ENCODE measurements around the gene KIF1C. TPM values are rescaled to one million over a fixed set of nuclear protein-coding genes. Genes with fewer than 3 reads are reported as not detected.

KIF1C gene
- total RNA-seq, 1 donor from 2014 or later = 68.4 TPM

GRCh38 chr17:5032865-5033264 is 35.1 kb downstream of the KIF1C start:
- TF ChIP-seq, protein P1, sequence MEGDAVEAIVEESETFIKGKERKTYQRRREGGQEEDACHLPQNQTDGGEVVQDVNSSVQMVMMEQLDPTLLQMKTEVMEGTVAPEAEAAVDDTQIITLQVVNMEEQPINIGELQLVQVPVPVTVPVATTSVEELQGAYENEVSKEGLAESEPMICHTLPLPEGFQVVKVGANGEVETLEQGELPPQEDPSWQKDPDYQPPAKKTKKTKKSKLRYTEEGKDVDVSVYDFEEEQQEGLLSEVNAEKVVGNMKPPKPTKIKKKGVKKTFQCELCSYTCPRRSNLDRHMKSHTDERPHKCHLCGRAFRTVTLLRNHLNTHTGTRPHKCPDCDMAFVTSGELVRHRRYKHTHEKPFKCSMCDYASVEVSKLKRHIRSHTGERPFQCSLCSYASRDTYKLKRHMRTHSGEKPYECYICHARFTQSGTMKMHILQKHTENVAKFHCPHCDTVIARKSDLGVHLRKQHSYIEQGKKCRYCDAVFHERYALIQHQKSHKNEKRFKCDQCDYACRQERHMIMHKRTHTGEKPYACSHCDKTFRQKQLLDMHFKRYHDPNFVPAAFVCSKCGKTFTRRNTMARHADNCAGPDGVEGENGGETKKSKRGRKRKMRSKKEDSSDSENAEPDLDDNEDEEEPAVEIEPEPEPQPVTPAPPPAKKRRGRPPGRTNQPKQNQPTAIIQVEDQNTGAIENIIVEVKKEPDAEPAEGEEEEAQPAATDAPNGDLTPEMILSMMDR (conservative IDR thresholded peaks at IDR 0.05) = no peak
- H3K36me3 Mint-ChIP-seq (ENCODE audit: low read depth) = no peaks in the 10 kb centered on the region
- H3K9me3 Mint-ChIP-seq = no peaks in the 10 kb centered on the region
- DNase-seq (ENCODE audit: low read depth, low spot score) = no peak
- H3K4me1 Mint-ChIP-seq = peaks cover 5% of the 10 kb centered on the region
- no peak overlapping the region for H3K27ac Mint-ChIP-seq (ENCODE audit: unreplicated experiment)
- H3K27me3 Mint-ChIP-seq (ENCODE audit: low read depth) = peaks cover 52% of the 10 kb centered on the region
- no peak overlapping the region for H3K4me3 Mint-ChIP-seq

DNA sequence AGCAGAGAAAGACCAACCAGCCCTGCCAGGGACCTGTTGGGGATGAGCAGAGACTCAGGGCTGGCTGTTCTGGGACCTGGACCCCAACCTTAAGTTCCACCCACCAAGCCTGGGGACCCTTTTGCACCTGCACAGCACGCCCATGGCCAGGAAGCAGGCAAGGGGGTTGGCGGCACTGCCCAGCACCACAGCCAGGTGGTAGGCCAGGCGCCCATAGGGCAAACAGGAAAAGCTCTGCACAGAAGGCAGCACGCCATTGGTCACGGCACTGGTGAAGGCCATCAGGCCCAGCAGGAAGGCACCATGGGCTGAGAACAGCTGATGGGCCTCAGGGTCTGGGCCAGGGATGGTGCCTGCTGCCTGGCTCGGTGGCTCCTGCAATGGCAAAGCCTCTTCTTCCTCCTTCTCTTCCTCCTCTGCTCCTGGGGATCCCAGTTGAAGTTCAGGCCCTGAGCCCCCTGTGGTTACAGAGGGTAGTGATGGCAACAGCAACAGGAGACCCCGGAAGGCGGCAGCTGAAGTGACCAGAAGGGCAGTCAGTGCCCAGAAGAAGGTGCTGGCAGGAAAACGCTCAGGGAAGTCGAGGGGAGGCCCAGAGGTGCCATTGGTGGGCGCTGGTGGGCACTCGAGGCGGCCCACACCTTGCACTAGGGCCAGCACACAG is 35.7 kb downstream of the KIF1C start:
- no peak for DNase-seq (ENCODE audit: low read depth, low spot score)
- Mint-ChIP-seq H3K9me3 (no peaks in the 10 kb centered on the region), H3K27me3 (ENCODE audit: low read depth) (peaks cover 52% of the 10 kb centered on the region), H3K27ac (ENCODE audit: unreplicated experiment) (no peak overlapping the region), H3K4me3 (no peak overlapping the region), H3K4me1 (peaks cover 5% of the 10 kb centered on the region), H3K36me3 (ENCODE audit: low read depth) (no peaks in the 10 kb centered on the region)
- TF ChIP-seq, protein P1 (conservative IDR thresholded peaks at IDR 0.05) = no peak

GRCh38 chr17:5034063-5034462 is 36.3 kb downstream of the KIF1C start:
- no peaks in the 10 kb centered on the region for H3K9me3 Mint-ChIP-seq
- TF ChIP-seq, protein P1 (conservative IDR thresholded peaks at IDR 0.05) = no peak
- H3K4me1 Mint-ChIP-seq = peaks cover 5% of the 10 kb centered on the region
- no peaks in the 10 kb centered on the region for H3K36me3 Mint-ChIP-seq (ENCODE audit: low read depth)
- no peak overlapping the region for H3K27ac Mint-ChIP-seq (ENCODE audit: unreplicated experiment)
- no peak for DNase-seq (ENCODE audit: low read depth, low spot score)
- H3K4me3 Mint-ChIP-seq = no peak overlapping the region
- peaks cover 52% of the 10 kb centered on the region for H3K27me3 Mint-ChIP-seq (ENCODE audit: low read depth)

DNA sequence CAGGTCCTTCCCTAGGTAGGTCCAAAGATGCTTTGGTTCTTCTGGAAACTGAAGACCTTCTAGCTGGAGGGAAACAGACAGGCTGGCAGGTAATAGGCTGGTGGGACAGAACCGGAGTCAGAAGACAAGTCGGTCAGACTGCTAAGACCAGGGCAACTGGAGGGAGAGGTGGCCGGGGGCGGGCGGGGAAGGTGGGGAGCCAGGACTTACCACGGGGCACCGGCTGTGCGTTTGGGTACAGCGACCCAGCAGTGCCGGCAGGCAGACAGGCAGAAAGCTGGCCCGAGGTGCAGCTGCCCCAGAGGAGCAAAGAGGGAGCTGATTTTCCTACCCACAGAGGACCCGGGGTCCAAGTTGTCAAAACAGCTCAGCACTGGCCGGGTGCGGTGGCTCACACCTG is 36.9 kb downstream of the KIF1C start:
- no peak for DNase-seq (ENCODE audit: low read depth, low spot score)
- H3K4me3 Mint-ChIP-seq = no peak overlapping the region
- peaks cover 47% of the 10 kb centered on the region for H3K27me3 Mint-ChIP-seq (ENCODE audit: low read depth)
- TF ChIP-seq, protein P1 (conservative IDR thresholded peaks at IDR 0.05) = no peak
- H3K9me3 Mint-ChIP-seq = peaks cover under 1% of the 10 kb centered on the region
- no peak overlapping the region for H3K27ac Mint-ChIP-seq (ENCODE audit: unreplicated experiment)
- no peaks in the 10 kb centered on the region for H3K36me3 Mint-ChIP-seq (ENCODE audit: low read depth)
- peaks cover 5% of the 10 kb centered on the region for H3K4me1 Mint-ChIP-seq

- H3K9me3 Mint-ChIP-seq = peaks cover 4% of the 10 kb centered on the region
- H3K4me3 Mint-ChIP-seq = no peak within 1 kb of the TSS
- no peak for DNase-seq (ENCODE audit: low read depth, low spot score)
- H3K27me3 Mint-ChIP-seq (ENCODE audit: low read depth) = peaks cover 44% of the 10 kb centered on the region
- TF ChIP-seq, protein P1 (conservative IDR thresholded peaks at IDR 0.05) = no peak
- H3K27ac Mint-ChIP-seq (ENCODE audit: unreplicated experiment) = no peak within 1 kb of the TSS
- peaks cover 5% of the 10 kb centered on the region for H3K4me1 Mint-ChIP-seq
- no peaks in the 10 kb centered on the region for H3K36me3 Mint-ChIP-seq (ENCODE audit: low read depth)
Measured at GRCh38 chr17:5035315-5035714, 37.6 kb downstream of the KIF1C start, which contains the start of gene SLC52A1. Gene SLC52A1 (minus strand): TSS chr17:5035426. CDS start chr17:5034606, 820 bp downstream.
